Heart right ventricle (tissue), 16 donors: Measurements from ENCODE around the gene STX12. TPM values are rescaled to one million over a fixed set of nuclear protein-coding genes. Genes with fewer than 3 reads are reported as not detected.
"Not testable (repeated sequence)": the region's sequence is repeated elsewhere in the genome, so short reads cannot be mapped to it uniquely, and the experiment has no call there.

ENCODE experiments used
- ATAC-seq, 8 donors: fragments of 200-7000 bp; cut with Tn5 transposase; one replicate each; pipeline ENCODE4 v1.9.1; 2020; ENCODE audit warnings: mild to moderate bottlenecking in 8 of 8, moderate library complexity in 8 of 8, moderate number of reproducible peaks in 1 of 8
- DNase-seq, 2 donors: peaks; one replicate each; pipeline ENCODE4 v3.0.0-alpha.2; 2020
- H3K27ac ChIP-seq, 10 donors: fragments of 200-600 bp; sonication (generic) in 2 of 10; one replicate each; pipeline versions ENCODE4 v1.5.0 to v1.8.0; 2020 to 2022; ENCODE audit warnings: mild to moderate bottlenecking in 3 of 10
- H3K27me3 ChIP-seq, 7 donors: fragments of 200-600 bp; one replicate each; pipeline ENCODE4 v1.8.0; 2021 to 2022; ENCODE audit warnings: mild to moderate bottlenecking in 2 of 7
- H3K36me3 ChIP-seq, 9 donors: fragments of 200-600 bp; sonication (generic) in 1 of 9; one replicate each; pipeline versions ENCODE4 v1.5.0 to v1.8.0; 2020 to 2022; ENCODE audit warnings: mild to moderate bottlenecking in 2 of 9
- H3K4me1 ChIP-seq, 9 donors: fragments of 200-600 bp; sonication (generic) in 1 of 9; one replicate each; pipeline versions ENCODE4 v1.5.0 to v1.8.0; 2020 to 2022; ENCODE audit warnings: mild to moderate bottlenecking in 4 of 9
- H3K4me3 ChIP-seq, 10 donors: fragments of 200-600 bp; sonication (generic) in 2 of 10; one replicate each; pipeline versions ENCODE4 v1.5.0 to v1.8.0; 2020 to 2022; ENCODE audit warnings: mild to moderate bottlenecking in 7 of 10, moderate library complexity in 2 of 10
- H3K9me3 ChIP-seq, 11 donors: fragments of 200-600 bp in 10 of 11; sonication (generic) in 2 of 11; one replicate each; pipeline versions ENCODE4 v1.5.0 to v1.8.0; 2013 to 2022; ENCODE audit warnings: mild to moderate bottlenecking in 2 of 11, control low read depth in 1 of 11, moderate library complexity in 1 of 11
- CTCF ChIP-seq, 9 donors: fragments of 200-600 bp; sonication (generic) in 2 of 9; IDR thresholded peaks; one replicate each; pipeline versions ENCODE4 v1.5.0 to v1.8.0; 2021 to 2022; ENCODE audit warnings: antibody characterized with exemption in 9 of 9, mild to moderate bottlenecking in 5 of 9, moderate library complexity in 1 of 9
- whole genome bisulfite sequencing, 2 donors: extraction: QIAGEN DNeasy Blood & Tissue Kit; methylation state at CpG; one replicate each; pipeline ENCODE4 v1.1.7; 2013; ENCODE audit warnings: inconsistent platforms in 1 of 2; 5-methylcytosine and 5-hydroxymethylcytosine counted together
- intact Hi-C, 10 donors: fragments of 100-400 bp; cut with DNase I; formaldehyde crosslinking; loops; one replicate each; pipeline versions ENCODE4 v1.11.1 to v1.14.2; 2022
- polyA plus RNA-seq, 2 donors: library from polyadenylated mRNA; stranded (reverse); fragments of 200-250 nt; gene quantifications; one replicate each; pipeline ENCODE4 v1.2.3, GENCODE V29; 2013
- total RNA-seq, 10 donors: library from RNA; stranded (reverse); fragmentation: NEBNext Ultra II Directional in 3 of 10; extraction: Animal tissue kit (Norgen Biotek cat#: 25700) in 3 of 10; gene quantifications; one replicate each; pipeline versions ENCODE4 v1.2.1 to v1.2.4, GENCODE V29; 2021 to 2023
- donor health status: Arrhythmogenic right ventricular cardiomyopathy.
- donor health status: ischemic (EF 13 %, LVEDD 7.1; RV severe dilation, severe dysfunction).
- donor health status: healthy with polysubstance abuse.
- donor health status: DM: no; HTN: yes; CAD: no.
- donor health status: DM: no; HTN: no; CAD: no.
- donor health status: ischemic (EF 25% LVEDD 6.9; RV normal size, moderate dysfunction).
- donor health status: ischemic (EF 25% LVEDD 5.7; RV mildly dilated, moderate dysfunction).
- donor health status: healthy.
- donor health status: DM: yes; HTN: yes; CAD: no.
- donor health status: Ischemic cardiomyopathy.
- donor health status: ischemic (EF 35%, LVEDD 5.7; RV mildly dilated, moderate dysfunction).
- donor health status: nonischemic (EF 11% LVEDD 7.7; RV severe dilation, severe dysfunction).
- donor health status: DM: yes; HTN: yes; CAD: no.
- donor health status: PGD.
- donor health status: ischemic (EF 29% LVEDD 5.4; RV normal size, mild dysfunction).
- donor health status: nonischemic (EF 23%, LVEDD 6.1; RV moderate dilation, normal function).

Gene STX12
- total and polyA plus RNA-seq, 12 donors = 15.1 to 45.7 (median 21.2) TPM

DNA sequence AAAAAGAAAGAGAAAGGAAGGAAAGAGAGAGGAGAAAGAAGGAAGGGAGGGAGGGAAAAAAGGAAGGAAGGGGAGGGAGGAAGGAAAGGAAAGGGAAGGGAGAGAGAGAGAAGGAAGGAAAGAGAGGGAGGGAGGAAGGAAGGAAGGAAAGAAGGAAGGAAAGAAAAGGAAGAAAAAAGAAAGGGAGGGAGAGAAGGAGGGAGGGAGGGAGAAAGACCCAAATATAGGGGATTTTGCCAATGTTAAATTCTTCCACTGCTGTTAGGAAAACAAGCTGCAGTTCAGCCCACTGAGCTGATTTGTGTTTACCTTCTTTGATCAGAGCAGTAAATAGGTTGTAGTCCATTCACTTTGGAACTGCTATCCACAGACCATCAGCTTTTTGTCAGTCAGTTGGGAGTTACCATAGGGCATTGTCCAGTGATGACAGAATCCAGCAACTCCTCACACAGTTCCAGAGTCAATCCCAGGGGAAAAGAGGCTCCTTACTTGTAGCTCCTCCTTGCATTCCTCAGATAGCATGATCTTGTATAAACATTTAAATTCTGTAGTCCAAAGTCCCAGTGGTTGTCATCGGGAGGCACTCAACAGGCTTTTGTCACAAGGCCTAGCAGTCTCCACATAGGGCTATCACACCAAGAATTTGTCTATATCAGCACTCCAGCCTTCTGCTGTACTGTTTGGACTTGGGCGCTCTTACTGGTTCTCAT is 44.1 kb downstream of the STX12 start:
- ATAC-seq (peak in 7 of 8 donors; percentile 61 to 92 (median 81)), DNase-seq (peak in 1 of 2 donors; percentile 26)
- TF ChIP-seq CTCF (IDR thresholded peaks at IDR 0.05) = no peak
- no peak overlapping the region for H3K4me3 ChIP-seq
- H3K4me1 ChIP-seq = peaks cover 0 to 18% (median 7%) of the 10 kb centered on the region in 9 donors
- intact Hi-C loops = no loop called here
- 33 to 42% methylated on average over 2 of the region's 2 CpGs for WGBS, 2 donors
- no peaks in the 10 kb centered on the region for H3K9me3 ChIP-seq
- no peaks in the 10 kb centered on the region for H3K27me3 ChIP-seq
- H3K27ac ChIP-seq = peak overlapping the region in 6 of 10 donors; percentile 4 to 67 (median 22)
- peaks cover 0 to 97% (median 45%) of the 10 kb centered on the region in 9 donors for H3K36me3 ChIP-seq

DNA sequence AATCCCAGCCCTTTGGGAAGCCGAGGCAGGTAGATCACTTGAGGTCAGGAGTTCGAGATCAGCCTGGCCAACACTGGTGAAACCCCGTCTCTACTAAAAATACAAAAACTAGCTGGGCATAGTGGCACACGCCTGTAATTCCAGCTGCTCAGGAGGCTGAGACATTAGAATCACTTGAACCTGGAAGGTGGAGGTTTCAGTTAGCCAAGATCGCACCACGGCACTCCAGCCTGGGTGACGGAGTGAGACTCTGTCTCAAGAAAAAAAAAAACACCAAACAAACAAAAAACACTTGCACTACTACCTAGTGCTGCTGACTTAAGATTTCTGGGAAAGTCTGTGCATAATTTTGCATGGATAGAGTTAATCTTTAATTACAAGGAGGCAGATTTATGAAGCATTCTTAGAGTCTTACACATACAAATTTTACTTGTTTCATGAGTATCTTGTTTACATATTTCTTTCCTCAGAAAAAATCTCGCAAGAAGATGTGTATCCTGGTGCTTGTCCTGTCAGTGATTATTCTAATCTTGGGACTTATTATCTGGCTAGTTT is 48.8 kb downstream of the STX12 start:
- no peak for TF ChIP-seq CTCF (IDR thresholded peaks at IDR 0.05)
- WGBS, 2 donors = 91 to 94% methylated on average over 8 of the region's 8 CpGs
- Histone ChIP-seq H3K27me3 (no peaks in the 10 kb centered on the region), H3K4me1 (peaks cover 0 to 11% (median 6%) of the 10 kb centered on the region in 9 donors), H3K4me3 (no peak overlapping the region), H3K27ac (no peak overlapping the region), H3K36me3 (peaks cover 0 to 83% (median 31%) of the 10 kb centered on the region in 9 donors), H3K9me3 (no peaks in the 10 kb centered on the region)
- no peak for ATAC-seq
- no peak for DNase-seq
- intact Hi-C loops = no loop called here

GRCh38 chr1:27823784-27824183 is 50.8 kb downstream of the STX12 start:
- Histone ChIP-seq H3K27ac (no peak overlapping the region), H3K4me1 (no peaks in the 10 kb centered on the region), H3K9me3 (no peaks in the 10 kb centered on the region), H3K4me3 (no peak overlapping the region), H3K36me3 (peaks cover 0 to 71% (median 30%) of the 10 kb centered on the region in 9 donors), H3K27me3 (no peaks in the 10 kb centered on the region)
- TF ChIP-seq CTCF (IDR thresholded peaks at IDR 0.05) = no peak
- WGBS, 2 donors = 98 to 99% methylated on average over 4 of the region's 4 CpGs
- intact Hi-C loops = no loop called here
- no peak for DNase-seq
- ATAC-seq = no peak

DNA sequence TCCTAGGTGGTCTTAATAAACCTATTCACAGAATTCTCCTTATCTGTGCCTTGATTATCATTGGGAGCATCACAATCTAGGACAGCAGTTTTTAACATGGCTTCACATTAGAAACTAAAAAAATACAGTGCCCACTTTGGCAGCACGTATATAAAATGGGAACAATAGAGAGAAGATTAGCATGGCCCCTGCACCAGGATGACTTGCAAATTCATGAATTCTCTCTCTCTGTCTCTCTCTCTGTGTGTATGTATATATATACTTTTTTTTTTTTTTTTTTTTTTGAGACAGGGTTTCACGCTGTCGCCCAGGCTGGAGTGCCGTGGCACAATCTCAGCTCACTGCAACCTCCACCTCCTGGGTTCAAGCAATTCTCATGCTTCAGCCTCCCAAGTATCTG is 51.4 kb downstream of the STX12 start:
- H3K36me3 ChIP-seq = peaks cover 0 to 65% (median 23%) of the 10 kb centered on the region in 9 donors
- no peaks in the 10 kb centered on the region for H3K9me3 ChIP-seq
- no peaks in the 10 kb centered on the region for H3K4me1 ChIP-seq
- intact Hi-C loops = no loop called here
- TF ChIP-seq CTCF (IDR thresholded peaks at IDR 0.05) = no peak
- 97 to 99% methylated on average over 4 of the region's 4 CpGs for WGBS, 2 donors
- H3K4me3 ChIP-seq = no peak overlapping the region
- ATAC-seq = no peak
- no peak for DNase-seq
- no peak overlapping the region for H3K27ac ChIP-seq
- H3K27me3 ChIP-seq = no peaks in the 10 kb centered on the region

DNA sequence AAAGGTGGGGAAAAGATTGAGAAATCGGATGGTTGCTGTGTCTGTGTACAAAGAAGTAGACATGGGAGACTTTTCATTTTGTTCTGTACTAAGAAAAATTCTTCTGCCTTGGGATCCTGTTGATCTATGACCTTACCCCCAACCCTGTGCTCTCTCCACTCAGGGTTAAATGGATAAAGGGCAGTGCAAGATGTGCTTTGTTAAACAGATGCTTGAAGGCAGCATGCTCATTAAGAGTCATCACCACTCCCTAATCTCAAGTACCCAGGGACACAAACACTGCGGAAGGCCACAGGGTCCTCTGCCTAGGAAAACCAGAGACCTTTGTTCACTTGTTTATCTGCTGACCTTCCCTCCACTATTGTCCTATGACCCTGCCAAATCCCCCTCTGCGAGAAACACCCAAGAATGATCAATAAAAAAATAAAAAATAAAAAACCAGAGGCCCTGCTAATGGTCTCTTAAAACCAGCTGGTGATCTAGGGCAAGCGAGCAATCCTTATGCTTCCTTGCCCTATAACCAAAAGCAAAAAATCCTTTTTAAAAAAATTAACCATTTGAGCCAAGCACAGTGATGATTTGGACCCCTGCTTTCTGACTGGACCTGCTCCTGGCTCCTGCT is 56.4 kb downstream of the STX12 start:
- H3K27me3 ChIP-seq, intact Hi-C loops, H3K9me3 ChIP-seq, ATAC-seq, DNase-seq: not testable (repeated sequence)
- Histone ChIP-seq H3K4me1 (peaks cover 0 to 38% (median 22%) of the 10 kb centered on the region in 9 donors), H3K36me3 (peaks cover 0 to 36% (median 4%) of the 10 kb centered on the region in 9 donors), H3K27ac (peak overlapping the region in 6 of 10 donors; percentile 81 to 96 (median 89)), H3K4me3 (peak overlapping the region in 2 of 10 donors; percentile 86 to 97)
- 79 to 86% methylated on average over 3 of the region's 4 CpGs for WGBS, 2 donors
